MM.1S (cell line): Measurements from ENCODE around the gene HNRNPD.

Experiments
- CTCF ChIP-seq: fragments of 300-600 bp; sonication (generic); IDR thresholded peaks from 2 replicates; pipeline ENCODE4 v1.5.1; 2016; ENCODE audit warnings: antibody characterized with exemption, low read length, mixed read lengths
- EZH2 ChIP-seq: fragments of 300-600 bp; sonication (generic); optimal IDR thresholded peaks from 2 replicates; pipeline ENCODE3; 2017; ENCODE audit warnings: low read depth, mild to moderate bottlenecking, antibody characterized with exemption, low read length, mixed read lengths
- EZH2phosphoT487 ChIP-seq: fragments of 300-600 bp; sonication (generic); IDR thresholded peaks from 2 replicates; pipeline ENCODE4 v1.6.1; 2018; ENCODE audit warnings: antibody characterized with exemption, low read length

- TF ChIP-seq EZH2, result no peak
- TF ChIP-seq CTCF, result no peak
- TF ChIP-seq EZH2phosphoT487, result no peak
Observed at GRCh38 chr4:82401600-82401999, 27.8 kb upstream of the HNRNPD start.
